GM12891 (cell line): ENCODE measurements around the gene RNF146.

Source experiments
- DNase-seq: peaks from one replicate; pipeline ENCODE4 v3.0.0; 2011; ENCODE audit warnings: low spot score; ENCODE audit not compliant: insufficient read length
- FAIRE-seq: peaks from 2 replicates; lab custom pipeline; 2011; peaks lifted over from hg19 to GRCh38; lab: Jason Lieb, UNC
- PAX5 ChIP-seq: IDR thresholded peaks from 2 replicates; pipeline ENCODE4 v1.6.1; 2011; ENCODE audit warnings: low read length, moderate library complexity, mild to moderate bottlenecking; ENCODE audit not compliant: insufficient read depth, severe bottlenecking
- POLR2A ChIP-seq: IDR thresholded peaks from 2 replicates; pipeline ENCODE4 v1.6.1; 2011; ENCODE audit warnings: low read depth, low read length, control low read depth
- POLR2AphosphoS5 ChIP-seq: IDR thresholded peaks from 2 replicates; pipeline ENCODE4 v1.6.1; 2011; ENCODE audit warnings: low read depth, low read length, control low read depth
- POU2F2 ChIP-seq: IDR thresholded peaks from 2 replicates; pipeline ENCODE4 v1.6.1; 2011; ENCODE audit warnings: low read depth, mild to moderate bottlenecking, control low read depth, low read length, moderate library complexity
- SPI1 ChIP-seq: IDR thresholded peaks from 2 replicates; pipeline ENCODE4 v1.6.1; 2011; ENCODE audit warnings: low read depth, low read length, control low read depth
- TAF1 ChIP-seq: IDR thresholded peaks from 2 replicates; pipeline ENCODE4 v1.6.1; 2011; ENCODE audit warnings: low read depth, low read length, control low read depth

Gene RNF146

GRCh38 chr6:127255286-127255685 is 11.4 kb upstream of the RNF146 start:
- no peak for TF ChIP-seq POU2F2
- TF ChIP-seq TAF1 = no peak
- TF ChIP-seq POLR2A = no peak
- no peak for TF ChIP-seq PAX5
- TF ChIP-seq SPI1 = no peak
- no peak for FAIRE-seq

GRCh38 chr6:127262896-127263295 is 3.8 kb upstream of the RNF146 start:
- no peak for DNase-seq
- no peak for TF ChIP-seq POU2F2
- no peak for TF ChIP-seq POLR2A
- TF ChIP-seq SPI1 = no peak
- TF ChIP-seq POLR2AphosphoS5 = no peak
- no peak for TF ChIP-seq PAX5
- no peak for TF ChIP-seq TAF1
- FAIRE-seq = no peak

More at GRCh38 chr6:127255286-127255685, 11.4 kb upstream of the RNF146 start:
- DNase-seq = no peak

- DNase-seq = no peak
- TF ChIP-seq POU2F2 = no peak
- no peak for TF ChIP-seq TAF1
- TF ChIP-seq POLR2A = no peak
- no peak for TF ChIP-seq POLR2AphosphoS5
- TF ChIP-seq PAX5 = no peak
- TF ChIP-seq SPI1 = no peak
- no peak for FAIRE-seq
Observed at GRCh38 chr6:127263481-127263880, 3.2 kb upstream of the RNF146 start.

GRCh38 chr6:127266892-127267645 is 405 bp downstream of the RNF146 start:
- DNase-seq (peak; percentile 66), FAIRE-seq (peak; percentile 85)
- TF ChIP-seq TAF1 (0 out of 2 replicates have a peak, but pooled peaks have one; percentile 9), POU2F2 (no peak), POLR2AphosphoS5 (peak; percentile 77), SPI1 (0 out of 2 replicates have a peak, but pooled peaks have one; percentile 3), POLR2A (peak; percentile 84), PAX5 (no peak)

GRCh38 chr6:127267646-127268625 is 1.3 kb downstream of the RNF146 start:
- FAIRE-seq = no peak
- no peak for TF ChIP-seq PAX5

GRCh38 chr6:127272576-127272975 is 5.9 kb downstream of the RNF146 start:
- DNase-seq (no peak), FAIRE-seq (no peak)
- no peak for TF ChIP-seq POU2F2

More at GRCh38 chr6:127267646-127268625, 1.3 kb downstream of the RNF146 start:
- no peak for DNase-seq

- DNase-seq (no peak), FAIRE-seq (no peak)
- TF ChIP-seq TAF1 = no peak
- no peak for TF ChIP-seq POLR2AphosphoS5
- TF ChIP-seq PAX5 = no peak
- no peak for TF ChIP-seq POLR2A
- no peak for TF ChIP-seq SPI1
Observed at GRCh38 chr6:127273499-127273898, 6.8 kb downstream of the RNF146 start.

- FAIRE-seq (peak; percentile 13), DNase-seq (no peak)
- TF ChIP-seq POU2F2 (no peak), SPI1 (no peak), POLR2AphosphoS5 (no peak), PAX5 (no peak), TAF1 (no peak), POLR2A (no peak)
Observed at GRCh38 chr6:127276331-127276730, 9.7 kb downstream of the RNF146 start.
